Measurements from ENCODE around the gene FNDC1.

Gene FNDC1

DNA sequence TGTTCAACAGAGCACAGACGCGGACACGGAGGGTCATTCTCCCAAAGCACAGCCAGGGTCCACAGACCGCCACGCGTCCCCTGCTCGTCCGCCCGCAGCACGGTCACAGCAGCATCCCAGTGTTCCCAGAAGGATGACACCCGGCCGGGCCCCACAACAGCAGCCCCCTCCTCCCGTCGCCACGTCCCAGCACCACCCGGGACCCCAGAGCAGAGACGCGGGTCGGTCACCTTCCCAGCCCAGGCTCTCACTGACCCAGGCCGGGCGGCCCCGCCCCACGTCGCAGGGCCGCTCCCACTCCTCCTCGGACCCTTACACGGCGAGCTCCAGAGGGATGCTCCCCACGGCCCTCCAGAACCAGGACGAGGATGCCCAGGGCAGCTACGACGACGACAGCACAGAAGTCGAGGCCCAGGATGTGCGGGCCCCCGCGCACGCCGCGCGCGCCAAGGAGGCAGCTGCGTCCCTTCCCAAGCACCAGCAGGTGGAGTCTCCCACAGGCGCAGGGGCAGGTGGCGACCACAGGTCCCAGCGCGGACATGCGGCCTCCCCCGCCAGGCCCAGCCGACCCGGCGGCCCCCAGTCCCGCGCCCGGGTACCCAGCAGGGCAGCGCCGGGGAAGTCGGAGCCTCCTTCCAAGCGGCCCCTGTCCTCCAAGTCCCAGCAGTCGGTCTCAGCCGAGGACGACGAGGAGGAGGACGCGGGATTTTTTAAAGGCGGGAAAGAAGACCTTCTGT lies 64.3 kb downstream of the FNDC1 start:
- peak; percentile 45 for DNase-seq
- TF ChIP-seq, protein P1, sequence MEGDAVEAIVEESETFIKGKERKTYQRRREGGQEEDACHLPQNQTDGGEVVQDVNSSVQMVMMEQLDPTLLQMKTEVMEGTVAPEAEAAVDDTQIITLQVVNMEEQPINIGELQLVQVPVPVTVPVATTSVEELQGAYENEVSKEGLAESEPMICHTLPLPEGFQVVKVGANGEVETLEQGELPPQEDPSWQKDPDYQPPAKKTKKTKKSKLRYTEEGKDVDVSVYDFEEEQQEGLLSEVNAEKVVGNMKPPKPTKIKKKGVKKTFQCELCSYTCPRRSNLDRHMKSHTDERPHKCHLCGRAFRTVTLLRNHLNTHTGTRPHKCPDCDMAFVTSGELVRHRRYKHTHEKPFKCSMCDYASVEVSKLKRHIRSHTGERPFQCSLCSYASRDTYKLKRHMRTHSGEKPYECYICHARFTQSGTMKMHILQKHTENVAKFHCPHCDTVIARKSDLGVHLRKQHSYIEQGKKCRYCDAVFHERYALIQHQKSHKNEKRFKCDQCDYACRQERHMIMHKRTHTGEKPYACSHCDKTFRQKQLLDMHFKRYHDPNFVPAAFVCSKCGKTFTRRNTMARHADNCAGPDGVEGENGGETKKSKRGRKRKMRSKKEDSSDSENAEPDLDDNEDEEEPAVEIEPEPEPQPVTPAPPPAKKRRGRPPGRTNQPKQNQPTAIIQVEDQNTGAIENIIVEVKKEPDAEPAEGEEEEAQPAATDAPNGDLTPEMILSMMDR (IDR thresholded peaks at IDR 0.05): no peak
- no peaks in the 10 kb centered on the region for H3K4me1 Mint-ChIP-seq
- no peaks in the 10 kb centered on the region for H3K36me3 Mint-ChIP-seq (ENCODE audit: low read depth)
- H3K27me3 Mint-ChIP-seq (ENCODE audit: low read depth, poor library complexity): peaks cover 70% of the 10 kb centered on the region
- H3K4me3 Mint-ChIP-seq: peak overlapping the region; percentile 18
- H3K27ac Mint-ChIP-seq: no peak overlapping the region
- peaks cover 14% of the 10 kb centered on the region for H3K9me3 Mint-ChIP-seq

DNA sequence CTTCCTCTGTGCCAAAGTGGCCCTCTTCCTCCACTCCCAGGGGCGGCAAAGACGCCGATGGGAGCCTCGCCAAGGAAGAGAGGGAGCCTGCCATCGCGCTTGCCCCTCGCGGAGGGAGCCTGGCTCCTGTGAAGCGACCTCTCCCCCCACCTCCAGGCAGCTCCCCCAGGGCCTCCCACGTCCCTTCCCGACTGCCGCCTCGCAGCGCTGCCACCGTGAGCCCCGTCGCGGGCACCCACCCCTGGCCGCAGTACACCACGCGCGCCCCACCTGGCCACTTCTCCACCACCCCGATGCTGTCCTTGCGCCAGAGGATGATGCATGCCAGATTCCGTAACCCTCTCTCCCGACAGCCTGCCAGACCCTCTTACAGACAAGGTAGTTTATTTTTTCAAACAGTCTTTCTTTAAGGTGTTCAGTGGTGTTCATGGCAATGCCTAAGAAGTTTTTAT lies 64.9 kb downstream of the FNDC1 start:
- Mint-ChIP-seq H3K9me3 (peaks cover 14% of the 10 kb centered on the region), H3K4me1 (no peaks in the 10 kb centered on the region), H3K27ac (no peak overlapping the region), H3K4me3 (peak overlapping the region; percentile 78), H3K36me3 (ENCODE audit: low read depth) (no peaks in the 10 kb centered on the region), H3K27me3 (ENCODE audit: low read depth, poor library complexity) (peaks cover 70% of the 10 kb centered on the region)
- TF ChIP-seq, protein P1 (IDR thresholded peaks at IDR 0.05): no peak
- DNase-seq: no peak

DNA sequence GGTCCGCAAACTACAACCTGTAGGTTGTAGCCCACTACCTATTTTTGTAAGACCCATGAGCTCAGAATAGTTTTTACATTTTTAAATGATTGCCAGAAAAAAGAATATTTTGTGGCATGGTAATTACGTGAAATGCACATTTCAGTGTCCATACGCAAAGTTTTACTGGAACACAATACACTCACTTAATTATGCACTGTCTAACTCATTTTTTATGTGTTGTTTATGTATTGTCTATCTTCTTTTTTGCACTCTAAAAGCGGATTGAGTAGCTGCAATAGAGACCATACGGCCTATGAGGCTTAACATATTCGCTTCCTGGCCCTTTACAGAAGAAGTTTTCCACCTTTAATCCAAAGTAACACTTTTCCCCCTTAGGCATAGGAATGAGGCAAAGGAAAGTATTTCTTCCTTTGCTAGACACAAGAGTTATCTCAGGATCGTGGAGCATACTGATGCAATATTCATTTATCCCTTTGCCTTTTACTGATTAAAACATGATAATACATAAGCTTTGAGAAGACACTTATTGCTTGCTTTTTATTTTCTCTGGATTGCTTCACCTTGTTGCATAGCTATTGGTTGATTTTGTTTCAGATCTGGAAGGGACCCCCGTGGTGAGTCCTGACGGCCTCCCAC lies 69.8 kb downstream of the FNDC1 start:
- Mint-ChIP-seq H3K9me3 (peaks cover 25% of the 10 kb centered on the region), H3K27ac (no peak overlapping the region), H3K4me1 (no peaks in the 10 kb centered on the region), H3K36me3 (ENCODE audit: low read depth) (no peaks in the 10 kb centered on the region), H3K4me3 (no peak overlapping the region), H3K27me3 (ENCODE audit: low read depth, poor library complexity) (peaks cover 35% of the 10 kb centered on the region)
- DNase-seq: no peak
- TF ChIP-seq, protein P1 (IDR thresholded peaks at IDR 0.05): no peak

DNA sequence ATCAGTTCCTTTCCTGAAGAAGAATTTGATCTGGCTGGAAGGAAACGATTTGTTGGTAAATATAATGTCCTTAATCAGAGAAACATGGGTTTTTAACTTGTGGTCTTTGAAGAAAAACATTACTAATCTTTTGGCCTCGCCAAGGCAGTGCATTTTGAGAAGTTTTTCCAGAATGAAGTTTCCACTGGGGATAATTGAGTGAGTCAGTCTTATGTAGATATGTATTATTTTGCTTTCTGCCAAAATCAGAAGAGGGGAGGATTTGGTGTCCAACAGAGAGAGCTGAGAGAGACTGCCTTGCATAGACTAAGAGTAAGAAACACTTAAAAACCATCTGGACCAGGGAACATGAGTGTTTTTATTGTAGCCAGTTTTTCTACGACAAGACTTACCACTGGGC lies 79.9 kb downstream of the FNDC1 start:
- DNase-seq: no peak
- no peaks in the 10 kb centered on the region for H3K36me3 Mint-ChIP-seq (ENCODE audit: low read depth)
- H3K4me3 Mint-ChIP-seq: no peak overlapping the region
- peaks cover 13% of the 10 kb centered on the region for H3K27me3 Mint-ChIP-seq (ENCODE audit: low read depth, poor library complexity)
- no peak overlapping the region for H3K27ac Mint-ChIP-seq
- H3K4me1 Mint-ChIP-seq: no peaks in the 10 kb centered on the region
- TF ChIP-seq, protein P1 (IDR thresholded peaks at IDR 0.05): no peak
- peaks cover 25% of the 10 kb centered on the region for H3K9me3 Mint-ChIP-seq

GRCh38 chr6:159249752-159250151 lies 80.6 kb downstream of the FNDC1 start:
- Mint-ChIP-seq H3K36me3 (ENCODE audit: low read depth) (no peaks in the 10 kb centered on the region), H3K27ac (no peak overlapping the region), H3K27me3 (ENCODE audit: low read depth, poor library complexity) (peaks cover 13% of the 10 kb centered on the region), H3K4me3 (no peak overlapping the region), H3K4me1 (no peaks in the 10 kb centered on the region), H3K9me3 (peaks cover 22% of the 10 kb centered on the region)
- TF ChIP-seq, protein P1 (IDR thresholded peaks at IDR 0.05): no peak
- no peak for DNase-seq
